ENCODE data around the gene MYRF.

The MYRF gene

GRCh38 chr11:61795459-61795858 lies 43.0 kb downstream of the MYRF start:
- no peak for DNase-seq (ENCODE audit: low read depth in 2 of 2)

GRCh38 chr11:61795876-61796526 lies 43.6 kb downstream of the MYRF start:
- DNase-seq (ENCODE audit: low read depth in 2 of 2) = no peak

- DNase-seq (ENCODE audit: low read depth in 2 of 2) = peak in 1 of 2 donors; percentile 38
These were observed 45.0 kb downstream of the MYRF start for GRCh38 chr11:61797263-61797944.

- no peak for DNase-seq (ENCODE audit: low read depth in 2 of 2)
These were observed 47.3 kb downstream of the MYRF start for GRCh38 chr11:61799665-61800284.

GRCh38 chr11:61800331-61801281 lies 48.2 kb downstream of the MYRF start:
- no peak for DNase-seq (ENCODE audit: low read depth in 2 of 2)

GRCh38 chr11:61802605-61803004 lies 50.2 kb downstream of the MYRF start:
- no peak for DNase-seq (ENCODE audit: low read depth in 2 of 2)

GRCh38 chr11:61803889-61804647 lies 51.6 kb downstream of the MYRF start:
- no peak for DNase-seq (ENCODE audit: low read depth in 2 of 2)

- DNase-seq (ENCODE audit: low read depth in 2 of 2) = no peak
These were observed 52.7 kb downstream of the MYRF start for GRCh38 chr11:61805146-61805545.

- no peak for DNase-seq (ENCODE audit: low read depth in 2 of 2)
These were observed 54.3 kb downstream of the MYRF start for GRCh38 chr11:61806785-61807184.

GRCh38 chr11:61810671-61811175 lies 58.3 kb downstream of the MYRF start:
- DNase-seq (ENCODE audit: low read depth in 2 of 2) = no peak

- no peak for DNase-seq (ENCODE audit: low read depth in 2 of 2)
These were observed 59.4 kb downstream of the MYRF start for GRCh38 chr11:61811831-61812230.

GRCh38 chr11:61812736-61813411 lies 60.4 kb downstream of the MYRF start:
- DNase-seq (ENCODE audit: low read depth in 2 of 2) = no peak

- no peak for DNase-seq (ENCODE audit: low read depth in 2 of 2)
These were observed 62.0 kb downstream of the MYRF start for GRCh38 chr11:61814247-61814957.

- DNase-seq (ENCODE audit: low read depth in 2 of 2) = peak in 1 of 2 donors; percentile 38
These were observed 62.7 kb downstream of the MYRF start for GRCh38 chr11:61814958-61815789.

GRCh38 chr11:61815790-61816735 lies 63.6 kb downstream of the MYRF start:
- DNase-seq (ENCODE audit: low read depth in 2 of 2) = peak in 1 of 2 donors; percentile 52

GRCh38 chr11:61816736-61817455 lies 64.5 kb downstream of the MYRF start, which contains the start of gene FADS1:
Gene FADS1 (minus strand): TSS chr11:61817003. CDS start chr11:61816929, 74 bp downstream.
- DNase-seq (ENCODE audit: low read depth in 2 of 2) = peak; percentile 71 to 80

Measured in stimulated activated CD8-positive, alpha-beta memory T cell treated with anti-CD3 and anti-CD28 coated beads, Interleukin-2, amount 100 ng/mL, for 48 hours (primary cell).